T-helper 1 cell treated with Interleukin-12 subunit alpha and Interleukin-12 subunit beta and Interleukin-4 antibody, amounts not matched to agents 30 μg/mL and 1 μg/mL, for 36 hours (primary cell): ENCODE results near the gene DOK4.

Experiments used
- H3K27ac Mint-ChIP-seq: one replicate; pipeline ENCODE4 v1.8.0; 2021; ENCODE audit warnings: mild to moderate bottlenecking, mixed read lengths
- H3K27me3 Mint-ChIP-seq: one replicate; pipeline ENCODE4 v1.8.0; 2021; ENCODE audit warnings: low read depth, mixed read lengths
- H3K36me3 Mint-ChIP-seq: one replicate; pipeline ENCODE4 v1.8.0; 2021; ENCODE audit warnings: low read depth, mixed read lengths
- H3K4me1 Mint-ChIP-seq: one replicate; pipeline ENCODE4 v1.8.0; 2021; ENCODE audit warnings: low read depth, mixed read lengths
- H3K4me3 Mint-ChIP-seq: one replicate; pipeline ENCODE4 v1.8.0; 2021; ENCODE audit warnings: mild to moderate bottlenecking, moderate library complexity, mixed read lengths
- H3K9me3 Mint-ChIP-seq: one replicate; pipeline ENCODE4 v1.8.0; 2021; ENCODE audit warnings: mixed read lengths

Gene DOK4

DNA sequence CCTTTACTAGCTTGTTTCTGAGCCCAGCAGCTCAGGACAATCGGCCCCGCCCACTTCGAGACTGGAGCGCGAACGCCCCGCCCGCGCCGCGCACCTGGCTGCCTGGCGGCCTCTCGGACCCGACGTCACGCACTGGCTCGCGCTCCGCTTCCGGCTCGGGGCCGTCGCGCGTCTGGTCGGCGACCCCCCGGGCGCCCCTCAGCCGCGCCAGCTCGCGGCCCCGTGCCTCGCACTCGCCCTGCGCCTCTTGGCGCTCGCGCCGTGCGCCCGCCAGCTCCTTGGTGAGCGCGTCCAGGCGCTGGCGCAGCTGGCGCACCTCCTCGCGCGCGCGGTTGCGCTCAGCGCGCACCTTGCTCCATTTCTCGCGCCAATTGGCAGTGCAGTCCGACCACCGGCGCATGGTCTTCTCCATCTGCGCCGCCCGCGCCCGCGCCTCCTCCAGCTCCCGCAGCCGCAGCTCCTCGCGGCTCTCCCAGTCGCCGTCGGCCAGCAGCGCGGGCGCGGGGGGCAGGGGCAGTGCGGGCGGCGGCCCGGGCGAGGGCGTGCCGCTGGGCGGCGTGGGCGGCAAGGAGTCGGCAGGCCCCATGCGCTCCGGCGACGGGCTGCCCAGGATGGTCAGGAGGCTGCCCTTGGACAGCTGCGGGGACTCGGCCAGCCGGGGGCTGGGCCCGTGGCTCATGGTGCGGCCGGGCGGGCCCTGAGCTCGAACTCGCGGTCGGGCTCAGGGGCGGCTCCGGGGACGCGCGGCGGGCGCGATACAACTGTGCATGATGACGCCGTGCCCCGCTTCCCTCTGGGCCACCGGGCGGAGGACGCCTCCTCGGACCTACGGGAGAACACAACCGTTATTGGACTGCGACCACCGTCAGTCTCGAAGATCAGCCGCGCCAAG is 42.5 kb upstream of the DOK4 start:
- Mint-ChIP-seq H3K9me3 (no peaks in the 10 kb centered on the region), H3K36me3 (peaks cover 4% of the 10 kb centered on the region), H3K4me1 (peaks cover 37% of the 10 kb centered on the region), H3K27ac (no peak overlapping the region), H3K27me3 (no peaks in the 10 kb centered on the region), H3K4me3 (no peak overlapping the region)

DNA sequence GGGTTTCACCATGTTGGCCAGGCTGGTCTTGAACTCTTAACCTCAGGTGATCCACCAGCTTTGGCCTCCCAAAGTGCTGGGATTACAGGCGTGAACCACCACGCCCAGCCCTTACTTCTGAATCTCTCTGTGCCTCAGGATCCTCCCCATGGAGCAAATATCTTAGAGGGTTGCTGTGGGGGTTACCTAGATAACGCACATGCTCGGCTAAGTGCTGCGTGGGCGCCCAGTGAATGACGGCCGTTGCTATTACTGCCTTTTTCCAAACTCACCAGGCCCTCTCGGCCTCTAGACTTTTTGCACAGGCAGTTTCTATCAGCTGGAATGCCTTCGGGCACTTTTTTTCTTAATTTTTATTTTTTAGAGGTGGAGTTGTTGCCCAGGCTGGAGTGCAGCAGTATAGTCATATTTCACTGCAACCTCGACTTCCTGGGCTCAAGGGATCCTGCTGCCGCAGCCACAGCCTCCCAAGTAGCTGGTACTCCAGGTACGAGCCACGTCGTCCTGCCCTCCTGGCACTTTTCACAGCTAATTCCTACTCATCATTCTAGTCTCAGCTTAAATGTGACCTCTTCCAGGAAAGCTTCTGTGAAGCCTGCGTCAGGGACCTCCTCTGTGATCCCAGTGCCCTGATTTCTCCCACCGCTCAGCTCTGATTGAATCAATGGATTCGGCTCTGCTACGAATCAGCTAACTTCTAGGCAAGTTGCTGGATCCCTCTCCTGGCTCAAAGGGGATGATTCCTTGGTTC is 41.5 kb upstream of the DOK4 start:
- Mint-ChIP-seq H3K4me3 (no peak overlapping the region), H3K36me3 (peaks cover 4% of the 10 kb centered on the region), H3K4me1 (peaks cover 38% of the 10 kb centered on the region), H3K27me3 (no peaks in the 10 kb centered on the region), H3K9me3 (no peaks in the 10 kb centered on the region), H3K27ac (no peak overlapping the region)

- peaks cover 36% of the 10 kb centered on the region for H3K4me1 Mint-ChIP-seq
- H3K27ac Mint-ChIP-seq = no peak overlapping the region
- H3K27me3 Mint-ChIP-seq = no peaks in the 10 kb centered on the region
- peaks cover 4% of the 10 kb centered on the region for H3K36me3 Mint-ChIP-seq
- H3K4me3 Mint-ChIP-seq = no peak overlapping the region
- no peaks in the 10 kb centered on the region for H3K9me3 Mint-ChIP-seq
Observed at GRCh38 chr16:57527027-57527426, 40.7 kb upstream of the DOK4 start.

- Mint-ChIP-seq H3K9me3 (no peaks in the 10 kb centered on the region), H3K4me1 (peaks cover 33% of the 10 kb centered on the region), H3K27me3 (no peaks in the 10 kb centered on the region), H3K36me3 (peaks cover 4% of the 10 kb centered on the region), H3K4me3 (no peak overlapping the region), H3K27ac (peak overlapping the region; percentile 31)
Observed at GRCh38 chr16:57526498-57526897, 40.2 kb upstream of the DOK4 start.

- Mint-ChIP-seq H3K27me3 (no peaks in the 10 kb centered on the region), H3K27ac (no peak overlapping the region), H3K4me3 (no peak overlapping the region), H3K4me1 (peaks cover 26% of the 10 kb centered on the region), H3K9me3 (no peaks in the 10 kb centered on the region), H3K36me3 (peaks cover 8% of the 10 kb centered on the region)
Observed at GRCh38 chr16:57525761-57526160, 39.5 kb upstream of the DOK4 start.

GRCh38 chr16:57522960-57523359 is 36.7 kb upstream of the DOK4 start:
- Mint-ChIP-seq H3K9me3 (no peaks in the 10 kb centered on the region), H3K27ac (peak overlapping the region; percentile 14), H3K4me3 (no peak overlapping the region), H3K4me1 (peaks cover 12% of the 10 kb centered on the region), H3K27me3 (no peaks in the 10 kb centered on the region), H3K36me3 (peaks cover 8% of the 10 kb centered on the region)

GRCh38 chr16:57519796-57520360 is 33.6 kb upstream of the DOK4 start:
- Mint-ChIP-seq H3K9me3 (no peaks in the 10 kb centered on the region), H3K4me1 (peaks cover 12% of the 10 kb centered on the region), H3K27ac (no peak overlapping the region), H3K27me3 (no peaks in the 10 kb centered on the region), H3K4me3 (no peak overlapping the region), H3K36me3 (peaks cover 10% of the 10 kb centered on the region)

GRCh38 chr16:57518922-57519321 is 32.6 kb upstream of the DOK4 start:
- H3K36me3 Mint-ChIP-seq = peaks cover 10% of the 10 kb centered on the region
- H3K9me3 Mint-ChIP-seq = no peaks in the 10 kb centered on the region
- H3K4me1 Mint-ChIP-seq = peaks cover 12% of the 10 kb centered on the region
- H3K27me3 Mint-ChIP-seq = no peaks in the 10 kb centered on the region
- H3K27ac Mint-ChIP-seq = no peak overlapping the region
- no peak overlapping the region for H3K4me3 Mint-ChIP-seq

GRCh38 chr16:57518520-57518919 is 32.2 kb upstream of the DOK4 start:
- no peak overlapping the region for H3K27ac Mint-ChIP-seq
- no peaks in the 10 kb centered on the region for H3K9me3 Mint-ChIP-seq
- no peaks in the 10 kb centered on the region for H3K27me3 Mint-ChIP-seq
- H3K4me1 Mint-ChIP-seq = peaks cover 12% of the 10 kb centered on the region
- H3K36me3 Mint-ChIP-seq = peaks cover 10% of the 10 kb centered on the region
- H3K4me3 Mint-ChIP-seq = no peak overlapping the region

- peaks cover 10% of the 10 kb centered on the region for H3K36me3 Mint-ChIP-seq
- H3K4me3 Mint-ChIP-seq = no peak overlapping the region
- no peaks in the 10 kb centered on the region for H3K9me3 Mint-ChIP-seq
- no peaks in the 10 kb centered on the region for H3K27me3 Mint-ChIP-seq
- no peak overlapping the region for H3K27ac Mint-ChIP-seq
- peaks cover 6% of the 10 kb centered on the region for H3K4me1 Mint-ChIP-seq
Observed at GRCh38 chr16:57517397-57518367, 31.4 kb upstream of the DOK4 start.

GRCh38 chr16:57516773-57517172 is 30.5 kb upstream of the DOK4 start:
- Mint-ChIP-seq H3K36me3 (peaks cover 10% of the 10 kb centered on the region), H3K9me3 (no peaks in the 10 kb centered on the region), H3K4me1 (no peaks in the 10 kb centered on the region), H3K4me3 (no peak overlapping the region), H3K27ac (no peak overlapping the region), H3K27me3 (no peaks in the 10 kb centered on the region)

DNA sequence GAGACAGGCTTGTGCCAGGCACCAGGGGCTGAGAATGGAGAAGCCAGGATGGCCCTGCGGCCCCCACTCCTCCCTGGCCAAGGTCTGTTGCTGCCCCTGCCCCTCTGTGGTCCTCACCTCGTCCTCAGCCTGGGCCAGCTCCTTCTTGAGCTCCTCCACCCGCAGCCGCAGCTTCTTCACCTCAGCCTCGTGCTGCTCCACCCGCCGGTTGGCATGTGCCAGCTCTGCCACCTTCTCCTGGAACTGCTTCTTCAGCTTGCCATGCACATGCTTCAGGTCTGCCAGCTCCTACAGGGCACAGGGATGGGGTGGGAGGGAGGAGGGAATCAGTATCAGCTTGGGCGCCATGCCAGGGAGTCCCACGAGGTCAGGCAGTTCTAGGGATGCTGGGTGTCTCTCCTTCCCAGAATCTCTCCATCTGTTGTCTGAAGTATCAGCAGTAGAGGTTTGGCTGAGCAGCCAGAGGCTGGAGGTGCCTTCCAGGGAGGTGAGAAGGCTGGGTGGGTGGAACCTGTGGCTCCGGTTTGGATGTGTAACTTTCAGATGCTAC is 30.0 kb upstream of the DOK4 start:
- Mint-ChIP-seq H3K4me1 (no peaks in the 10 kb centered on the region), H3K27me3 (no peaks in the 10 kb centered on the region), H3K27ac (no peak overlapping the region), H3K4me3 (no peak overlapping the region), H3K9me3 (no peaks in the 10 kb centered on the region), H3K36me3 (peaks cover 10% of the 10 kb centered on the region)

GRCh38 chr16:57514791-57515600 is 28.7 kb upstream of the DOK4 start:
- no peak overlapping the region for H3K4me3 Mint-ChIP-seq
- H3K36me3 Mint-ChIP-seq = peaks cover 7% of the 10 kb centered on the region
- no peak overlapping the region for H3K27ac Mint-ChIP-seq
- no peaks in the 10 kb centered on the region for H3K9me3 Mint-ChIP-seq
- no peaks in the 10 kb centered on the region for H3K4me1 Mint-ChIP-seq
- no peaks in the 10 kb centered on the region for H3K27me3 Mint-ChIP-seq
